ENCODE data around the gene MRTFA. TPM values are rescaled to one million over a fixed set of nuclear protein-coding genes. Genes with fewer than 3 reads are reported as not detected.
"Not testable (repeated sequence)": the region's sequence is repeated elsewhere in the genome, so short reads cannot be mapped to it uniquely, and the experiment has no call there.

The MRTFA gene
- total RNA-seq, result 47.0 and 51.1 TPM in 2 replicates
- polyA plus RNA-seq (2012), result 26.7 TPM

DNA sequence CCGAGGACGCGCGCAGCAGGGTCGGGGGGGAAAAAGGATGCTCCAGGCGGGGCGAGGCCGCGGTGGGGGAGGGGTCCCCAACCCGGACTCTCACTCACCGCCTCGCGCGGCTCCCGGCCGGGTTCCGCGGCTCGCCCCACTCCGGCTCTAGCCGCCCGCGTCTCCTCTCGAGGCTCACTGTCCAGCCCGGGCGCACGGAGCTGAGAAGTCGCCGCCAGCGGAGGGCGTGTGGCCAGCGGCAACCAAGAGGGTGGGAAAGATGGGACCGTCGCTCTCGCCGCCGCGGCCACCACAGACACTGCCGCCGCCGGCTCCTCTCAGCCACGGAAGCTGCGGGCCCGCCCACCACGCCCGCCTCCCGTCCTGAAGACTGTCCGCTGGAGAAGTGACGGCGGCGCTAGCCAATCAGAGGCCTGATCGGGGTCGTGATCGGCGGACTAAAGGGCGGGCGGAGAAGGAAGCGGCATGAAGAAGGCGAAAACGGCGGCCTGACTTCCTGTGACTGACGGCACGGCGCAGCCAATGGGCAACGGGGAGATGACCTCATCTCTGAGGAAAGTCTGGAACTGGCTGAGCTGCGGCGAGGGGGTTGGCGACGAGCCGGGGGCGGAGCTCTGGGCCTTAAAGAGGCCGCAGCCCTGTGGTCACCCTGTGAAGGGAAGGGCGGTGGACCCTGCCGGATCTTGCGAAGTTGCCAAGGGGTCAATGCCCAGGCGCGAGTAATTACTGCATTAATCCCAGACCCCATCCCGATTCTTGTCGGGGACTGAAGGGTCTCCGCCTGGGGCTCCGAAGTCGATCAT lies at the start of gene MRTFA:
MRTFA (minus strand) TSS at position 340 of the 803 bp plus-strand sequence.
- peak; percentile 100 for DNase-seq (ENCODE audit: low read depth)

GRCh38 chr22:40685406-40685805 lies 48.9 kb upstream of the MRTFA start:
- DNase-seq (ENCODE audit: low read depth), result no peak

- no peak for DNase-seq (ENCODE audit: low read depth)
Measured at GRCh38 chr22:40684728-40685127, 48.2 kb upstream of the MRTFA start.

DNA sequence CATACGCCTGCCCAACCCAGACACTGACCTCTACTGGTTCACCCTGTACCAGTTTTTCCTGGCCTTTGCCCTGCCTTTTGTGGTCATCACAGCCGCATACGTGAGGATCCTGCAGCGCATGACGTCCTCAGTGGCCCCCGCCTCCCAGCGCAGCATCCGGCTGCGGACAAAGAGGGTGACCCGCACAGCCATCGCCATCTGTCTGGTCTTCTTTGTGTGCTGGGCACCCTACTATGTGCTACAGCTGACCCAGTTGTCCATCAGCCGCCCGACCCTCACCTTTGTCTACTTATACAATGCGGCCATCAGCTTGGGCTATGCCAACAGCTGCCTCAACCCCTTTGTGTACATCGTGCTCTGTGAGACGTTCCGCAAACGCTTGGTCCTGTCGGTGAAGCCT lies 44.9 kb upstream of the MRTFA start:
- DNase-seq (ENCODE audit: low read depth), result no peak

GRCh38 chr22:40680819-40681183 lies 44.3 kb upstream of the MRTFA start:
- DNase-seq (ENCODE audit: low read depth), result no peak

DNA sequence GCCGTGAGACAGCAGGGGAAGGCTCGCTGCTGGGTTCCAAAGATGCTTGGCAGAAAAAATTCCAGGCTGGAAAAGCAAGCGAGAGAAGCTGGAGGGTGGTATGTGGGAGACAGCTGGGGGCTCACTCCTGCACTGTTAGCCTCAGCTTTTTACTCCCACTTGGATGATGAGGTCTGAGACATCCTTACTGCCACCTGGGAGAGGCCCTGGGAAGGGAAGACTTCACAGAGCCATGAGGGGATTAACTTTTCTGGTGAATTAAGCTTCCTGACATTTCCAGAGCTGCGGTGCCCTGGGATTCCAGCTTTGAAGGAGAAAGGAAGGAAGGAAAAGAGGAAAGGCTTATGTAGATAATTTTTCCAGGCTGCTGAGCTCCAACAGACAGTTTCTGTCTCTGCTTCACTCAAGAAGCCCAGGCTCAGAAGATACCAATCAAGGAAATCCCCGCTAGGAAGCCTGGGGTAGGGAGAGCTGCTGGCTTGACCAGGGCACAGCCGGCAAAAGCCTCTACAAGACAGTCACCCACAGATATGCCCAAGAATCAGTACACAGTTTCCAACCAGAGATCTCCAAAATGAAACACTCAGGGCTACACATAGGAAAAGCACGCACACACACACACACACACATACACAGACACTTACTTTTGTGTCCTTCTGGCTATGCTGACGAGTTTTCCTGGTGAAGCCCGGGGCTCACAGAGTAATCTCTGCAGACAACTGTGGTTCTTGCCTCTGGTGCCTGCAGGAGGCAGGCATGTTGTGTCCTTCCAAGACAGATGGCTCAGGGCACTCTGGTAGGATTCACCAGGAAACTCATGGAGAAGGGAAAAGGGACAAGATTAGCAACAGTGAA lies 43.7 kb upstream of the MRTFA start:
- peak; percentile 52 for DNase-seq (ENCODE audit: low read depth)

GRCh38 chr22:40679249-40679963 lies 42.9 kb upstream of the MRTFA start, which contains the start of gene MCHR1:
MCHR1 (plus strand) TSS chr22:40679484; CDS start chr22:40679653, 169 bp downstream.
- peak; percentile 32 for DNase-seq (ENCODE audit: low read depth)

GRCh38 chr22:40678493-40679248 lies 42.2 kb upstream of the MRTFA start:
- DNase-seq (ENCODE audit: low read depth), result peak; percentile 73

DNA sequence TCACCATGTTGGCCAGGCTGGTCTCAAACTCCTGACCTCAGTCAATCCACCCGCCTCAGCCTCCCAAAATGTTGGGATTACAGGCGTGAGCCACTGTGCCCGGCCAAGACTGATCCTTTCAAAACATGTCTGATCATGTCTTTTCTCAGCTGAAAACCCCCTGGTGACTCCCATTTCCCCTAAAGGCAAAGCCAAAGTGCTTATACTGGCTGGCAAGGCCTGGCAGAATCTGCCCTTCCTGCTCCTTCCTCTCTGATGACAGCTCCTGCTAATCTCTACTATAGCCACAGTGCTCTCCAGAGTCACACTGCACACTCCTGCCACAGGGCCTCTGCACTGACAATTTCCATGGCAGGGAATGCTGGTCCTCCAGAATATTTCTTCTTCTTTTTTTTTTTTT lies 40.1 kb upstream of the MRTFA start:
- DNase-seq (ENCODE audit: low read depth), result no peak

DNA sequence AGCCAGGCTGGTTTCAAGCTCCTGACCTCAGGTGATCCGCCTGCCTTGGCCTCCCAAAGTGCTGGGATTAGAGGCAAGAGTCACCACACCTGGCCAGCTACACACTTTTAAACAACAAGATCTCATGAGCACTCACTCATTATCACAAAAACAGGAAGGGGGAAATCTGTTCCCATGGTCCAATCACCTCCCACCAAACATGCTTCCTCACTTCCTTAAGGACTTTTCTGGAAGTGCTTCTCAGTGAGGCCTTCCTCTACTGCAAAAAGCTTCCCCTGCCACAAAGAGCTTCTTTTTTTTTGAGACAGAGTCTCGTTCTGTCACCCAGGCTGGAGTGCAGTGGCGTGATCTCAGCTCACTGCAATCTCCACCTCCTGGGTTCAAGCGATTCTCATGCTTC lies 39.6 kb upstream of the MRTFA start:
- DNase-seq (ENCODE audit: low read depth), result not testable (repeated sequence)

- no peak for DNase-seq (ENCODE audit: low read depth)
Measured at GRCh38 chr22:40674274-40674673, 37.8 kb upstream of the MRTFA start.

DNA sequence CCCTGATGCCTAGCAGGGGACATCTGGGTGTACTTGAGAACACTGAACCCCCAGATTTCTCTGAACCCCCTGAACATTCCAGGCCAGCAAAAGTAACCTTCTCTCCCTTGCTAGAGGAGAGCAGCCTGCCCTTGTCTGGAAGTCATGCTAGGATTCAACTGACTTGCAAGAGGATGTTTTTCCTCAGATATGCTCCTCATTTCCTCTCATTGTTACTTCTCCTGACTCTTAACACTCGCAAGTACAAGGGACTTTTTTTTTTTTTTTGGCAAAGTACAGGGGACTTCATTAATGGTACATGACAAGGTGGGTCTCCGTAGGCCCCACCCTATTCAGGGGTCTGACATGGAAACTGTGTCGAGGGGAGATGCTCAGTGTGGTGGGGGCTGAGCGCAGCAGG lies 36.5 kb upstream of the MRTFA start:
- DNase-seq (ENCODE audit: low read depth), result no peak

GRCh38 chr22:40671796-40672360 lies 35.4 kb upstream of the MRTFA start:
- DNase-seq (ENCODE audit: low read depth), result peak; percentile 62

DNA sequence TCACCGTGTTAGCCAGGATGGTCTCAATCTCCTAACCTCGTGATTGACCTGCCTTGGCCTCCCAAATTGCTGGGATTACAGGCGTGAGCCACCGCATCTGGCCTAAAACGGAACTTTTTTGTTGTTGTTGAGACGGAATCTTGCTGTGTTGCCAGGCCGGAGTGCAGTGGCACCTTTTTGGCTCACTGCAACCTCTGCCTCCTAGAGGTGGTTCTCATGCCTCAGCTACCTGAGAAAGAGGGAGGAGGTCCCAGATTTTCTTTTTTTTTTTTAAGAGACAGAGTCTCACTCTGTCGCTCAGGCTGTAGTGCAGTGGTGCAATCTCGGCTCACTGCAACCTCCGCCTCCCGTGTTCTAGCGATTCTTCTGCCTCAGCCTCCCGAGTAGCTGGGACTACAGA lies 34.9 kb upstream of the MRTFA start:
- no peak for DNase-seq (ENCODE audit: low read depth)

DNA sequence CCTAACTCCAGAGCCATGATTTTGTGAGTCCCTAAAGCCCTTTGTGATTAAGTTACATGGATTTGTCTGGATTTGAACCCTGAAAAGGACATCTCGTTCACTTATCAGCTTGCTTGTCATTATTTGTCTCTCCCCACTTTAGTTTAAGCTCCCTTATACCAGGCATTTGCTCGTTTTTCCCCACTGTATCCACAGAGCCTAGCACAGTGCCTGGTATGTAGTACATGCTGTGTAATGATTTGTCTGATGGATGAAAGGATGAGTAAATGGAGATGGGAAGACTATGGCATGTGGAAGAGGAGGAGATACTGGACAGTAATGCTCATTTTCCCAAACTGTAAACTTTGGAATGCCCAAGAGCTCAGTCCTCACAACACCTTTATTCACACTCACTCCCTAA lies 33.5 kb upstream of the MRTFA start:
- DNase-seq (ENCODE audit: low read depth), result no peak

DNA sequence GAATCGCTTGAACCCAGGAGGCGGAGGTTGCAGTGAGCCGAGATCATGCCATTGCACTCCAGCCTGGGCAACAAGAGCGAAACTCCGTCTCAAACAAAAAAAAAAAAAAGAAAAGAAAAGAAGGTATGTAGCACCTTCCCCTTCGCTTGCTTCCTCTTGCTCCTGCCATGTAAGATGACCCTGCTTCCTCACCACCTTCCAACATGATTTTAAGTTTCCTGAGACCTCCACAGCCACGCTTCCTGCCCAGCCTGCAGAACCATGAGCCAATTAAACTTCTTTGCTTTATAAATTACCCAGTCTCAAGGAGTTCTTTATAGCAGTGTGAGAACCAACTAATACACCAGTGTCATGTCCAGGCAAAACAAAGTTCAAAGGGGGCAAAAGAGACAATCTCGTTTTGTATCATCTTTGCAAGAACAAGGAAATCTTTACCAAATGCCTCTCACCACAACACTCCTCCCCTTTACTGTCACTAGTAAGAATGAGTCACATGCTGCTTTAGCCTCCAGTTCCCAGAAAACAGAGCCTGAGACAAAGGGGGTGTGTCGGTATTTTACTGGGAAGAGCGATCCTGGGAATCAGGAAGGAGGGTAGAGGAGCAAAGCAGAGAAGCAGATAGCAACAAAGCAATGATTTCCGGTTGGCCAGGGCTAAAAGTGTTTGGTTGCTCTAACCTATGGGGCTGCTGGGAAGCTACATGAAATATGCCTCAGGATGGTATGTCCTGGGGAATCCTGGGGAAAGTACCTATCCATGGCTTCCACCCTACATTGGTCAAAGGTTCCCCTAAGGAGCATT lies 32.3 kb upstream of the MRTFA start:
- peak; percentile 85 for DNase-seq (ENCODE audit: low read depth)

DNA sequence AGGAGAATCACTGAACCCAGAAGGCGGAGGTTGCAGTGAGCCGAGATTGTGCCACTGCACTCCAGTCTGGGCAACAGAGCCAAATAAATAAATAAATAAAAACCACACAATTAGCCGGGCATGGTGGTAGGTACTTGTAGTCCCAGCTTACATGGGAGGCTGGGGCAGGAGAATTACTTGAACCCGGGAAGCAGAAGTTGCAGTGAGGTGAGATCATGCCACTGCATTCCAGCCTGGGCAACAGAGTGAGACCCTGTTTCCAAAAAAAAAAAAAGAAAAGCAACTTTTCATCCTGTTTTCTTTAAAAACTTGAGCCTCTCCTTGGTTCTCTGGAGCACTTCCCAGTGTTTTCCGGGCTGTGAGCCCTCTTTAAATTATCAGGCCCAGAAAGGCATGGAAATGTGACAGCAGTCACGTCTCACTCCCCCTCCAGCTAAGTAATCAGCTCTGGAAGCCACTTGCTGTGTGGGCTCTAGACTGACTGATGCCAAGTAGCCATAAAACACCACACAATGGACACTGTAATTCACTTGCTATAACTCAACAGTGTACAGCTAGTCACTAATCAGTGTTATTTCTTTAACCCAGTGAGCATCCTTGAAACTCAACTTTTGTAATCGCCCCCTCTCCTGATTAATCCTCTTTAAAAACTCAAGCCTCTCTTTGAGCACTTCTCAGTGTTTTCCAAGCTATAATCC lies 29.8 kb upstream of the MRTFA start:
- no peak for DNase-seq (ENCODE audit: low read depth)

GRCh38 chr22:40665312-40665711 lies 28.8 kb upstream of the MRTFA start:
- peak; percentile 81 for DNase-seq (ENCODE audit: low read depth)

GRCh38 chr22:40661671-40662070 lies 25.2 kb upstream of the MRTFA start:
- DNase-seq (ENCODE audit: low read depth), result no peak

All from myocyte (in vitro differentiated cells).